ENCODE results near the gene RPS16.

The RPS16 gene

GRCh38 chr19:39449116-39449797 lies 13.5 kb upstream of the RPS16 start:
- no peak for DNase-seq (ENCODE audit: low spot score)

- DNase-seq (ENCODE audit: low spot score), result peak; percentile 55
Measured at GRCh38 chr19:39448271-39448670, 12.5 kb upstream of the RPS16 start.

GRCh38 chr19:39446365-39447084 lies 10.8 kb upstream of the RPS16 start:
- no peak for DNase-seq (ENCODE audit: low spot score)

GRCh38 chr19:39445196-39446111 lies 9.7 kb upstream of the RPS16 start, which contains the start of gene SUPT5H:
Gene SUPT5H, plus strand, starts transcription at chr19:39445582. Its CDS starts 309 bp downstream, at chr19:39445891.
- peak; percentile 98 for DNase-seq (ENCODE audit: low spot score)

- no peak for DNase-seq (ENCODE audit: low spot score)
Measured at GRCh38 chr19:39444598-39445195, 8.9 kb upstream of the RPS16 start.

GRCh38 chr19:39438270-39438934 lies 2.7 kb upstream of the RPS16 start:
- DNase-seq (ENCODE audit: low spot score), result no peak

GRCh38 chr19:39436350-39436716 lies 584 bp upstream of the RPS16 start:
- DNase-seq (ENCODE audit: low spot score), result no peak

- DNase-seq (ENCODE audit: low spot score), result no peak
Measured at GRCh38 chr19:39434123-39435076, 1.3 kb downstream of the RPS16 start.

- no peak for DNase-seq (ENCODE audit: low spot score)
Measured at GRCh38 chr19:39433480-39434079, 2.2 kb downstream of the RPS16 start.

GRCh38 chr19:39432677-39433025 lies 3.1 kb downstream of the RPS16 start:
- no peak for DNase-seq (ENCODE audit: low spot score)

GRCh38 chr19:39430675-39431593 lies 4.8 kb downstream of the RPS16 start:
- no peak for DNase-seq (ENCODE audit: low spot score)

- DNase-seq (ENCODE audit: low spot score), result peak; percentile 92
Measured at GRCh38 chr19:39428283-39429112, 7.3 kb downstream of the RPS16 start.

GRCh38 chr19:39427707-39428106 lies 8.0 kb downstream of the RPS16 start:
- no peak for DNase-seq (ENCODE audit: low spot score)

GRCh38 chr19:39426170-39426569 lies 9.6 kb downstream of the RPS16 start:
- DNase-seq (ENCODE audit: low spot score), result no peak

GRCh38 chr19:39425744-39426143 lies 10.0 kb downstream of the RPS16 start:
- DNase-seq (ENCODE audit: low spot score), result no peak

- DNase-seq (ENCODE audit: low spot score), result no peak
Measured at GRCh38 chr19:39424934-39425333, 10.8 kb downstream of the RPS16 start.

- DNase-seq (ENCODE audit: low spot score), result no peak
Measured at GRCh38 chr19:39423258-39424086, 12.3 kb downstream of the RPS16 start.
